WTC11 (cell line): Measurements from ENCODE around the gene LHX3. TPM values are rescaled to one million over a fixed set of nuclear protein-coding genes. Genes with fewer than 3 reads are reported as not detected.

ENCODE experiments used
- ATAC-seq: fragments of 200-7000 bp; cut with Tn5 transposase; 2 replicates; pipeline ENCODE4 v1.10.0; 2021; ENCODE audit warnings: mild to moderate bottlenecking, moderate library complexity
- CTCF ChIA-PET: fragments of 300-600 bp; sonication (Branson Sonifier 250); formaldehyde crosslinking; loops from one replicate; lab custom pipeline; 2021; ENCODE audit warnings: antibody characterized with exemption; lab: Charles Lee
- POLR2A ChIA-PET: fragments of 350-600 bp; sonication (Branson Sonifier 250); formaldehyde crosslinking; loops from one replicate; lab custom pipeline; 2021; ENCODE audit warnings: antibody characterized with exemption; lab: Charles Lee
- DNase-seq: peaks from one replicate; pipeline ENCODE4 v3.0.0; 2021; ENCODE audit warnings: low spot score
- H3K27ac Mint-ChIP-seq: 2 replicates; pipeline ENCODE4 v1.8.0; 2021; ENCODE audit warnings: mixed read lengths
- H3K27me3 Mint-ChIP-seq: 2 replicates; pipeline ENCODE4 v1.8.0; 2021; ENCODE audit warnings: low read depth, mild to moderate bottlenecking, moderate library complexity, mixed read lengths
- H3K36me3 Mint-ChIP-seq: 2 replicates; pipeline ENCODE4 v1.8.0; 2021; ENCODE audit warnings: mixed read lengths
- H3K4me1 Mint-ChIP-seq: 2 replicates; pipeline ENCODE4 v1.8.0; 2022; ENCODE audit warnings: mixed read lengths
- H3K4me3 Mint-ChIP-seq: 2 replicates; pipeline ENCODE4 v1.8.0; 2021; ENCODE audit warnings: mild to moderate bottlenecking, moderate library complexity, mixed read lengths
- H3K9me3 Mint-ChIP-seq: 2 replicates; pipeline ENCODE4 v1.8.0; 2021; ENCODE audit warnings: mixed read lengths
- E2F4 ChIP-seq: sonication (generic); formaldehyde crosslinking; IDR thresholded peaks from 2 replicates; pipeline ENCODE4 v1.8.1; 2022; ENCODE audit warnings: low read depth, mild to moderate bottlenecking, moderate library complexity, missing genetic modification reagents, borderline replicate concordance
- EMX1 ChIP-seq: fragments of 250-450 bp; sonication (Bioruptor Pico); IDR thresholded peaks from 2 replicates; pipeline ENCODE4 v1.8.0; 2021; ENCODE audit warnings: mild to moderate bottlenecking
- ESRRA ChIP-seq: sonication (generic); formaldehyde crosslinking; IDR thresholded peaks from 2 replicates; pipeline ENCODE4 v1.8.1; 2022; ENCODE audit warnings: mild to moderate bottlenecking, missing genetic modification reagents, borderline replicate concordance
- ETV6 ChIP-seq: sonication (generic); formaldehyde crosslinking; IDR thresholded peaks from 2 replicates; pipeline ENCODE4 v1.8.1; 2022; ENCODE audit warnings: mild to moderate bottlenecking, missing genetic modification reagents
- FOXK1 ChIP-seq: sonication (generic); formaldehyde crosslinking; IDR thresholded peaks from 2 replicates; pipeline ENCODE4 v1.8.0; 2022; ENCODE audit warnings: mild to moderate bottlenecking, moderate library complexity, missing genetic modification reagents
- FOXP1 ChIP-seq: sonication (generic); formaldehyde crosslinking; IDR thresholded peaks from 2 replicates; pipeline ENCODE4 v1.8.0; 2022; ENCODE audit warnings: missing genetic modification reagents, mild to moderate bottlenecking, moderate library complexity, borderline replicate concordance
- GTF2I ChIP-seq: fragments of 250-450 bp; sonication (Bioruptor Pico); conservative IDR thresholded peaks from 2 replicates; pipeline ENCODE4 v1.4.0; 2021; ENCODE audit warnings: mild to moderate bottlenecking
- JAZF1 ChIP-seq: fragments of 250-450 bp; sonication (Bioruptor Pico); IDR thresholded peaks from 2 replicates; pipeline ENCODE4 v1.9.0; 2021; ENCODE audit warnings: moderate library complexity, mild to moderate bottlenecking, inconsistent platforms
- JUN ChIP-seq: sonication (generic); formaldehyde crosslinking; IDR thresholded peaks from 2 replicates; pipeline ENCODE4 v1.8.0; 2023; ENCODE audit warnings: mild to moderate bottlenecking, missing genetic modification reagents
- NR2C2 ChIP-seq: sonication (generic); formaldehyde crosslinking; IDR thresholded peaks from 2 replicates; pipeline ENCODE4 v1.8.0; 2022; ENCODE audit warnings: mild to moderate bottlenecking, missing genetic modification reagents
- NR3C1 ChIP-seq: sonication (generic); formaldehyde crosslinking; conservative IDR thresholded peaks from 2 replicates; pipeline ENCODE4 v1.8.1; 2023; ENCODE audit warnings: low read depth, mild to moderate bottlenecking, missing genetic modification reagents
- PRRX2 ChIP-seq: fragments of 250-450 bp; sonication (Bioruptor Pico); IDR thresholded peaks from 2 replicates; pipeline ENCODE4 v1.8.0; 2021; ENCODE audit warnings: mild to moderate bottlenecking
- RELA ChIP-seq: sonication (generic); formaldehyde crosslinking; IDR thresholded peaks from 2 replicates; pipeline ENCODE4 v1.8.1; 2022; ENCODE audit warnings: missing genetic modification reagents, mild to moderate bottlenecking, borderline replicate concordance
- SMAD4 ChIP-seq: sonication (generic); formaldehyde crosslinking; IDR thresholded peaks from 2 replicates; pipeline ENCODE4 v1.8.0; 2022; ENCODE audit warnings: mild to moderate bottlenecking, missing genetic modification reagents
- STAT6 ChIP-seq: sonication (generic); formaldehyde crosslinking; conservative IDR thresholded peaks from 2 replicates; pipeline ENCODE4 v1.8.1; 2023; ENCODE audit warnings: mild to moderate bottlenecking, low read depth, missing genetic modification reagents, moderate library complexity
- ZNF512 ChIP-seq: sonication (generic); formaldehyde crosslinking; IDR thresholded peaks from 2 replicates; pipeline ENCODE4 v1.8.1; 2022; ENCODE audit warnings: missing genetic modification reagents, borderline replicate concordance
- total RNA-seq: library from RNA; stranded (reverse); gene quantifications from 3 replicates; pipeline ENCODE4 v1.2.3, GENCODE V29; 2021
- TF ChIP-seq, protein P1 (sequence below): sonication (generic); formaldehyde crosslinking; IDR thresholded peaks from 2 replicates; pipeline ENCODE4 v1.8.1; 2023; ENCODE audit warnings: mild to moderate bottlenecking, moderate library complexity, missing genetic modification reagents
- TF ChIP-seq, protein P2 (sequence below): fragments of 250-450 bp; sonication (Bioruptor Pico); conservative IDR thresholded peaks from 2 replicates; pipeline ENCODE4 v1.9.0; 2021; ENCODE audit warnings: mild to moderate bottlenecking

The LHX3 gene
- total RNA-seq, 1 experiment from 2014 or later, result not detected

DNA sequence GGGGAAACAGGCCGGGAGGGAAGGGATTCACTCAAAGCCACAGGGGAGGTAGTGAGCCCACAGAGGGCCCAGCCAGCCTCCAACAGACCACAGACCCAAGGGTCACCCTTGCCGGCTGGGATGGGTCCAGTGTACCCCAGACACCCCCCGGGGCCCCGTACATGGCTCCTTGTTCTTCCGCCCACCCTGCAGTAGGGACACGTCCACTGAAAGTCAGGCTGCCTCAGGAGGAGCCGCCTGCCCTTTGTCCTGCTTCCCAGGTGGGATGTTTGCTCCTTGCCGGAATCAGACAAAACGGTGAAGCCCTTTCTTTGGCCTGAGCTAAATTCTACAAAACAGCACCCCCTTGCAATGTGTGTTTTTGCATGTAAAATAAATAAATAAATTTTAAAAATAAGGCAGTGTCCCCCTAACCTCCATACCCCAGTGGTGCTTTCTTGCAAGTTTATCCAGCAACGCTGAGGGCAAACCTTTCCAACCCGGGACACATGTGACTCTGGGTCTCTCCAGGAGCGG lies 25.8 kb downstream of the LHX3 start (continued):
- no peak for TF ChIP-seq STAT6 (CRISPR knock-in tag)
- no peak for TF ChIP-seq PRRX2
- TF ChIP-seq ESRRA (CRISPR knock-in tag), result no peak

DNA sequence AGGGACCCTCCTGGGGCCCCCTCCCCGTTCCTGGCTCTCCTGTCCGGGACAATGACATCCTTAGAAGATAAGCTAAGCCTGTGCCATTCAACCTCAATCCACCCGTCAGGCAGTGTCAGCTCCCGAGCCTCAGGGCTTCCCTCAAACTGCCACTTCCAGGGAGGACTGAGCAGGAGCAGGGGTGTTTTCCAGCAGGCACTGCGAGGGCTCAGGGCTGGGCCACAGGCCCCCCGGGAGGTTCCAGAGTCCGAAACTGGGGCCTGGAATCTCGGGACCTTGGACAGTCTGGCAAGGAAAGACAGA lies 26.2 kb downstream of the LHX3 start:
- DNase-seq (peak; percentile 11), ATAC-seq (no peak)
- POLR2A ChIA-PET, result interaction anchor here (0.7 kb wide), 1 partner anchor 158 kb away, joined by 3 read pairs; no protein-coding TSS in a partner anchor
- no peaks in the 10 kb centered on the region for H3K9me3 Mint-ChIP-seq
- no peak overlapping the region for H3K4me3 Mint-ChIP-seq
- no peaks in the 10 kb centered on the region for H3K36me3 Mint-ChIP-seq
- no peak for TF ChIP-seq FOXK1 (CRISPR knock-in tag)
- CTCF ChIA-PET, result interaction anchor here (0.5 to 2.7 kb wide), 7 partner anchors 9 to 521 kb away, joined by 3 to 18 read pairs (median 3); no protein-coding TSS in a partner anchor
- no peaks in the 10 kb centered on the region for H3K27me3 Mint-ChIP-seq
- H3K27ac Mint-ChIP-seq, result no peak overlapping the region
- no peaks in the 10 kb centered on the region for H3K4me1 Mint-ChIP-seq

- DNase-seq, result peak; percentile 8
- no peak for ATAC-seq
- CTCF ChIA-PET, result interaction anchor here (0.5 to 2.7 kb wide), 6 partner anchors 8 to 522 kb away, joined by 3 to 18 read pairs (median 4); no protein-coding TSS in a partner anchor
- no peaks in the 10 kb centered on the region for H3K9me3 Mint-ChIP-seq
- H3K27ac Mint-ChIP-seq, result no peak overlapping the region
- no peak overlapping the region for H3K4me3 Mint-ChIP-seq
- POLR2A ChIA-PET, result interaction anchor here (0.7 kb wide), 1 partner anchor 157 kb away, joined by 3 read pairs; no protein-coding TSS in a partner anchor
- H3K27me3 Mint-ChIP-seq, result no peaks in the 10 kb centered on the region
- TF ChIP-seq NR3C1 (CRISPR knock-in tag), result no peak
- no peaks in the 10 kb centered on the region for H3K36me3 Mint-ChIP-seq
- H3K4me1 Mint-ChIP-seq, result peaks cover 2% of the 10 kb centered on the region
Measured at GRCh38 chr9:136178061-136178772, 26.7 kb downstream of the LHX3 start.

DNA sequence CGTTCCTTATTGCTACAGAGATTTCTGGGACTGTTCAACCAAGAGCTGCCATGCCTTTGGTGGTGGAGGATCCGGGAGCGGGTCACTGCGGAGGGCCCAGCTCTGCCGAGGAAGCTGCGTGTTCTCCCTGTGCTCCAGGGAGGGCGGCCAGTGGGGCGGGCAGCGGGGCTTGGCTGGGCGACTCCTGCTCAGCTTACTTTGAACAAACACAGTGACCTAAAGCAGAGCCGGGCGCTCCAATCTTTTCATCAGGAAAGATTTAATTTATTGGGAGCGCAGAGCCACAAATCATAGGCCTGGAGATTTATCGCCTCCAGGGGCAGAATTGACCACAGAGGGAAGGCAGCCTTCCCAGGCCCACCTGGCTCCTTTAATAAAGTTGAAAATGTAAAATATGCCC lies 27.7 kb downstream of the LHX3 start:
- CTCF ChIA-PET, result interaction anchor here (2.5 kb wide), 1 partner anchor 39 kb away, joined by 9 read pairs; no protein-coding TSS in a partner anchor
- Mint-ChIP-seq H3K27me3 (no peaks in the 10 kb centered on the region), H3K4me3 (no peak overlapping the region), H3K27ac (no peak overlapping the region), H3K9me3 (no peaks in the 10 kb centered on the region), H3K4me1 (peaks cover 12% of the 10 kb centered on the region), H3K36me3 (no peaks in the 10 kb centered on the region)
- ATAC-seq (no peak), DNase-seq (peak; percentile 10)
- TF ChIP-seq ZNF512 (CRISPR knock-in tag), result no peak
- TF ChIP-seq, protein P1, sequence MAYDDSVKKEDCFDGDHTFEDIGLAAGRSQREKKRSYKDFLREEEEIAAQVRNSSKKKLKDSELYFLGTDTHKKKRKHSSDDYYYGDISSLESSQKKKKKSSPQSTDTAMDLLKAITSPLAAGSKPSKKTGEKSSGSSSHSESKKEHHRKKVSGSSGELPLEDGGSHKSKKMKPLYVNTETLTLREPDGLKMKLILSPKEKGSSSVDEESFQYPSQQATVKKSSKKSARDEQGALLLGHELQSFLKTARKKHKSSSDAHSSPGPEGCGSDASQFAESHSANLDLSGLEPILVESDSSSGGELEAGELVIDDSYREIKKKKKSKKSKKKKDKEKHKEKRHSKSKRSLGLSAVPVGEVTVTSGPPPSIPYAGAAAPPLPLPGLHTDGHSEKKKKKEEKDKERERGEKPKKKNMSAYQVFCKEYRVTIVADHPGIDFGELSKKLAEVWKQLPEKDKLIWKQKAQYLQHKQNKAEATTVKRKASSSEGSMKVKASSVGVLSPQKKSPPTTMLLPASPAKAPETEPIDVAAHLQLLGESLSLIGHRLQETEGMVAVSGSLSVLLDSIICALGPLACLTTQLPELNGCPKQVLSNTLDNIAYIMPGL, result no peak
- TF ChIP-seq NR2C2 (CRISPR knock-in tag), result no peak
- TF ChIP-seq RELA (CRISPR knock-in tag), result no peak
- no peak for TF ChIP-seq JUN (CRISPR knock-in tag)
- TF ChIP-seq ETV6 (CRISPR knock-in tag), result no peak
- no peak for TF ChIP-seq E2F4 (CRISPR knock-in tag)
- TF ChIP-seq EMX1, result no peak
- TF ChIP-seq FOXP1 (CRISPR knock-in tag), result no peak
- no peak for TF ChIP-seq JAZF1 (CRISPR knock-in tag)
- TF ChIP-seq GTF2I, result no peak
- TF ChIP-seq SMAD4 (CRISPR knock-in tag), result no peak
- TF ChIP-seq, protein P2, sequence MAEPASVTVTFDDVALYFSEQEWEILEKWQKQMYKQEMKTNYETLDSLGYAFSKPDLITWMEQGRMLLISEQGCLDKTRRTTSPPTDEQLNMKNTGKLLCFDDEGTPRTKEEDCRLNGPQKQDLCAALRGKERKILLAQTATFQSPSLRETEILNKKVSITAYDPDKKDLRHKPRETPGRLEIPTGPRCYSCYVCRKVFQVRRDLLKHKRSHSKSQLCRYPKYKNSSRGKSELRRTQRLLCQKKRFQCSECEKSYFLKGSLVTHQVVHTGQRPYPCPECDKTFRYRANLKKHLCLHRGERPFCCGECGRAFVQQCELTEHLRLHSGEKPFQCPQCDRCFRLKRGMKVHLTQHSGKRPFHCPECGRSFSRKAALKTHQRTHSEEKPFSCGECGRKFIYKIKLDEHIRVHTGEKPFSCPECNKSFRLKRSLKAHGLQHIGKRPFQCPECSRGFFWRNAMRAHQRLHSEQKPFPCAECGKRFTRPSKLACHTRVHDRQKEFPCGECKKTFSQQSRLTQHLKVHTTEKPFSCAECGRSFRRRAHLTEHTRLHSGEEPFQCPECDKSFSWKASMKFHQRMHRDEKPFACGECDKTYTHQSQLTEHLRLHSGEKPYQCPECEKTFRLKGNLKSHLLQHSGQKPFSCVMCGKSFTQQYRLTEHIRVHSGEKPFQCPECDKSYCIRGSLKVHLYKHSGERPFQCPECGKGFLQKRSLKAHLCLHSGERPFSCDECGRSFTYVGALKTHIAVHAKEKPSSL (CRISPR knock-in tag), result no peak
- POLR2A ChIA-PET, result no interaction called here
